GM12878 (cell line): ENCODE data around the gene HEATR3.

Source experiments
- CTCF ChIP-seq, 3 experiments: IDR thresholded peaks in 2 of 3; conservative IDR thresholded peaks in 1 of 3; 2 replicates each; pipeline ENCODE4 v1.5.1; 2011; ENCODE audit warnings: low read depth in 3 of 3, low read length in 3 of 3, mild to moderate bottlenecking in 3 of 3, control low read depth in 2 of 3, moderate library complexity in 2 of 3, inconsistent platforms in 1 of 3, mixed read lengths in 1 of 3; ENCODE audit not compliant: control insufficient read depth in 2 of 3, insufficient read depth in 1 of 3; ENCODE audit errors: extremely low read depth in 1 of 3
- MAX ChIP-seq: IDR thresholded peaks from 2 replicates; pipeline ENCODE4 v1.6.1; 2012; ENCODE audit warnings: low read depth, low read length, improper control_type of control experiment
- MEF2B ChIP-seq: fragments of 450-650 bp; IDR thresholded peaks from 2 replicates; pipeline ENCODE4 v1.6.1; 2018; ENCODE audit warnings: mild to moderate bottlenecking, moderate library complexity; ENCODE audit not compliant: partially characterized antibody, poor library complexity, severe bottlenecking
- MYC ChIP-seq: IDR thresholded peaks from 2 replicates; pipeline ENCODE4 v1.6.1; 2011; ENCODE audit warnings: mild to moderate bottlenecking, low read length, moderate library complexity, inconsistent platforms; ENCODE audit not compliant: insufficient read depth, insufficient replicate concordance, insufficient read length, severe bottlenecking
- SPI1 ChIP-seq: IDR thresholded peaks from 2 replicates; pipeline ENCODE4 v1.6.1; 2011; ENCODE audit warnings: low read depth, mild to moderate bottlenecking, low read length, moderate library complexity, borderline replicate concordance; ENCODE audit not compliant: insufficient read depth
- SREBF2 ChIP-seq: IDR thresholded peaks from 2 replicates; pipeline ENCODE4 v1.6.1; 2012; ENCODE audit warnings: mild to moderate bottlenecking, low read length
- ZNF274 ChIP-seq: IDR thresholded peaks from one replicate; pipeline ENCODE4 v1.8.0; 2011; ENCODE audit not compliant: insufficient read length, insufficient read depth

GRCh38 chr16:50065241-50065623, 538 bp upstream of the HEATR3 start:
- TF ChIP-seq CTCF (IDR thresholded peaks at IDR 0.05 in 2 of 3, conservative IDR thresholded peaks at IDR 0.05 in 1 of 3; ENCODE audit: control insufficient read depth in 2 of 3, extremely low read depth in 1 of 3, insufficient read depth in 1 of 3, low read depth in 3 of 3, low read length in 3 of 3), result no peak
- no peak for TF ChIP-seq SPI1
- no peak for TF ChIP-seq MAX
- no peak for TF ChIP-seq MYC
- TF ChIP-seq MEF2B, result no peak
- TF ChIP-seq SREBF2, result no peak
- TF ChIP-seq ZNF274, result no peak
